ENCODE results near the gene TMPO. TPM values are rescaled to one million over a fixed set of nuclear protein-coding genes. Genes with fewer than 3 reads are reported as not detected.

Gene TMPO
- total RNA-seq, 3 donors from 2014 or later (not counting 1 experiment from before 2014, with no cell fraction given) = 72.8 to 89.4 (median 85.5) TPM

DNA sequence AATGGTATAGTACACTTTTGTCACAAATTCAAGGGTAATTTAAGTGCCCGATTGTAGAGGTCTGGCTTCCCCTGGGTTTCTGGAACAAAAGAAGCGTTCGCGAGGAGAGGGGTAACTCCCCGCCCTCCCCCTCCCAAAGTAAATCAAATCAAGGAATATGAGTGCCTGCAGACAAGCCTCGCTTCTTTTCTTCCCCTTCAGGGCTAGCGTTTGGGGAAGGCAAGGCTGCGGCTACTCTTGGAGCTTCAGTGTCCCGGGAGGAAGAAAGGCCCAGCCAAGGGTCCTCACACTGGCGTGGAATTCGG, 456 bp upstream of the TMPO start:
- H3K4me3 Mint-ChIP-seq = peak overlapping the region; percentile 94
- H3K4me1 Mint-ChIP-seq = peaks cover 27 to 30% of the 10 kb centered on the region in 2 donors
- Histone ChIP-seq H3K27ac (ENCODE audit: low read length) (peak overlapping the region; percentile 75), H3K36me3 (ENCODE audit: control insufficient read depth, insufficient read depth, low read length) (no peaks in the 10 kb centered on the region), H3K27me3 (ENCODE audit: control insufficient read depth, insufficient read depth, low read length) (no peaks in the 10 kb centered on the region), H3K9me3 (ENCODE audit: control insufficient read depth, insufficient read depth, low read length) (no peaks in the 10 kb centered on the region), H3K4me1 (ENCODE audit: control insufficient read depth, insufficient read depth, low read length) (peaks cover 25% of the 10 kb centered on the region), H3K4me3 (ENCODE audit: low read length) (peak overlapping the region; percentile 49)
- TF ChIP-seq, protein P1, sequence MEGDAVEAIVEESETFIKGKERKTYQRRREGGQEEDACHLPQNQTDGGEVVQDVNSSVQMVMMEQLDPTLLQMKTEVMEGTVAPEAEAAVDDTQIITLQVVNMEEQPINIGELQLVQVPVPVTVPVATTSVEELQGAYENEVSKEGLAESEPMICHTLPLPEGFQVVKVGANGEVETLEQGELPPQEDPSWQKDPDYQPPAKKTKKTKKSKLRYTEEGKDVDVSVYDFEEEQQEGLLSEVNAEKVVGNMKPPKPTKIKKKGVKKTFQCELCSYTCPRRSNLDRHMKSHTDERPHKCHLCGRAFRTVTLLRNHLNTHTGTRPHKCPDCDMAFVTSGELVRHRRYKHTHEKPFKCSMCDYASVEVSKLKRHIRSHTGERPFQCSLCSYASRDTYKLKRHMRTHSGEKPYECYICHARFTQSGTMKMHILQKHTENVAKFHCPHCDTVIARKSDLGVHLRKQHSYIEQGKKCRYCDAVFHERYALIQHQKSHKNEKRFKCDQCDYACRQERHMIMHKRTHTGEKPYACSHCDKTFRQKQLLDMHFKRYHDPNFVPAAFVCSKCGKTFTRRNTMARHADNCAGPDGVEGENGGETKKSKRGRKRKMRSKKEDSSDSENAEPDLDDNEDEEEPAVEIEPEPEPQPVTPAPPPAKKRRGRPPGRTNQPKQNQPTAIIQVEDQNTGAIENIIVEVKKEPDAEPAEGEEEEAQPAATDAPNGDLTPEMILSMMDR (IDR thresholded peaks at IDR 0.05) = no peak
- H3K27me3 Mint-ChIP-seq (ENCODE audit: low read depth in 2 of 2) = no peaks in the 10 kb centered on the region
- intact Hi-C loops (cut with micrococcal nuclease) = loop anchor here (2.0 to 5.0 kb wide), 2 partner anchors 78 to 132 kb away; partner anchors contain the start of genes APAF1 and SLC25A3
- peak overlapping the region; percentile 93 to 97 for H3K27ac Mint-ChIP-seq
- 0% methylated on average over 11 of the region's 11 CpGs for WGBS (ENCODE audit: insufficient coverage)
- ATAC-seq (no peak), DNase-seq (no peak)
- no peaks in the 10 kb centered on the region for H3K9me3 Mint-ChIP-seq
- H3K36me3 Mint-ChIP-seq = no peaks in the 10 kb centered on the region

DNA sequence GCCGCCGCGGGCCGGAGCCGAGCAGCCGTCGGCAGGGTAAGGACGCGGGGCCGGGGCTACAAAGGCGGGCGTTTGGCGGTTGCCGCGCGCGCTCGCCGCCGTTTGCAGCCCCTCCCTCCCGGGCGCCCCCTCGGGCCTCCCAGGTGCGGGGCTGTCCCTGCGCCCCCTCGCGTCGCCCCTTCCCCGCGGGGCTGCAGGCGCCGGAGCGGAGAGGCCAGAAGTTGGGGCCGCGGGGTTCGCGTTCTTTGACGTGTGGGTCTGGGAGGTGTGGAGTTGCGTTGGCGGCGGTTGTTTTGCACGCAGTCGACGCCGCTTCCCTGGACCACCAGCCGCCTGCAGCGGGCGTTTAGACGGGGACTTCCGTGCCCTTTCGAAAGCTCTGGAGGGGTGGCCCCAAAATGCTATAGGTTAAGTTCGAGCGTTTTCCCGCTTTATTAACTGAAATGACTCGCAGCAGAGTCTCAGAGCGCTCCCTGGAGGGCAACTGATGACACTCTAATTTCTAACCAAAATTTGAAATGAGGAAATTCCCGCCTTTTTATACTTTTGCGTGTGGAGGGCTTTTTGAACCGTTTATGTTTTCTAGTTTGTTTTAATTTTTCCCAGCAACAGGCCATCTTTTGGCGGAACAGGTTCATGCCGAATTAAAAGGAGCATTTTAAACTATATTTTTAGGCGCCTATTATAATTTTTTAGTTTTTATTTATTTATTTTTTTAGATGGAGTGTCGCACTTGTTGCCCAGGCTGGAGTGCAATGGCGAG, 902 bp downstream of the TMPO start:
- H3K4me3 ChIP-seq (ENCODE audit: low read length) = peak overlapping the region; percentile 49
- TF ChIP-seq, protein P1 (IDR thresholded peaks at IDR 0.05) = peak; percentile 76
- ATAC-seq = peak; percentile 68 to 82 (median 69)
- Mint-ChIP-seq H3K9me3 (no peaks in the 10 kb centered on the region), H3K4me3 (peak overlapping the region; percentile 99), H3K36me3 (no peaks in the 10 kb centered on the region), H3K4me1 (peaks cover 31 to 36% of the 10 kb centered on the region in 2 donors), H3K27ac (peak overlapping the region; percentile 94 to 97), H3K27me3 (ENCODE audit: low read depth in 2 of 2) (no peaks in the 10 kb centered on the region)
- intact Hi-C loops (cut with micrococcal nuclease) = loop anchor here (1.0 to 5.0 kb wide), 3 partner anchors 13 to 131 kb away; partner anchors contain the start of gene APAF1
- H3K4me1 ChIP-seq (ENCODE audit: control insufficient read depth, insufficient read depth, low read length) = peaks cover 33% of the 10 kb centered on the region
- H3K27me3 ChIP-seq (ENCODE audit: control insufficient read depth, insufficient read depth, low read length) = no peaks in the 10 kb centered on the region
- WGBS (ENCODE audit: insufficient coverage) = under 1% methylated on average over 62 of the region's 64 CpGs
- peak; percentile 67 to 94 for DNase-seq
- H3K9me3 ChIP-seq (ENCODE audit: control insufficient read depth, insufficient read depth, low read length) = no peaks in the 10 kb centered on the region
- H3K36me3 ChIP-seq (ENCODE audit: control insufficient read depth, insufficient read depth, low read length) = no peaks in the 10 kb centered on the region
- H3K27ac ChIP-seq (ENCODE audit: low read length) = peak overlapping the region; percentile 75

DNA sequence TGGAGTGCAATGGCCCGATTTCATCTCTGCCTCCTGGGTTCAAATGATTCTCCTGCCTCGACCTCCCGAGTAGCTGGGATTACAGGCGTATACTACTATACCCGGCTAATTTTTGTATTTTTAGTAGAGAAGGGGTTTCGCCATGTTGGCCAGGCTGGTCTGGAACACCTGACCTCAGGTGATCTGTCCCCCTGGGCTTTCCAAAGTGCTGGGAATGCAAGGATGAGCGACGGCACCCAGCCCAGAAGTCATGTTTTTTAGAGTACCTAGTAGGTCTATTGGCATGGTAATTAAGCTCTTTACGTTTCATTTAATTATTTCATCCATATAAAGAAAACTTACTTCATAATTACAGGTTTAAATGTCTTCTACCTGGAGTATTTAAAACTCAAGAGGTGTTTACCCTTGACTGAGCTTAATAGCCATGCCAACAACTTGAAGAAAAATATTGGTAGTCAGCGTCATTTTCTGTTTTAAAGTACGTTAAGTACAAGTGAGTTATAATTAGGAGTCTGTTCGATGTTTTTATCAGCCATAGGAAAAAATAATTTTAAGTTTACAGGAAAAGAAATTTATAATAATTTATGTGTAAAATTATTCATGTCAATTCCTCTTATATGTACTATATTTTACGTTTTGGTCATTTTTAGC, 4.0 kb downstream of the TMPO start:
- H3K4me1 Mint-ChIP-seq = peaks cover 34 to 41% of the 10 kb centered on the region in 2 donors
- H3K4me1 ChIP-seq (ENCODE audit: control insufficient read depth, insufficient read depth, low read length) = peaks cover 39% of the 10 kb centered on the region
- H3K4me3 Mint-ChIP-seq = peak overlapping the region; percentile 70
- intact Hi-C loops (cut with micrococcal nuclease) = loop anchor here (5.0 kb wide), 1 partner anchor 128 kb away; the partner anchor contains the start of gene APAF1
- H3K36me3 Mint-ChIP-seq = no peaks in the 10 kb centered on the region
- peaks cover 6% of the 10 kb centered on the region for H3K36me3 ChIP-seq (ENCODE audit: control insufficient read depth, insufficient read depth, low read length)
- peak overlapping the region; percentile 43 to 65 for H3K27ac Mint-ChIP-seq
- ATAC-seq = no peak
- no peaks in the 10 kb centered on the region for H3K27me3 ChIP-seq (ENCODE audit: control insufficient read depth, insufficient read depth, low read length)
- H3K9me3 ChIP-seq (ENCODE audit: control insufficient read depth, insufficient read depth, low read length) = no peaks in the 10 kb centered on the region
- TF ChIP-seq, protein P1 (IDR thresholded peaks at IDR 0.05) = no peak
- H3K27ac ChIP-seq (ENCODE audit: low read length) = no peak overlapping the region
- no peak for DNase-seq
- H3K4me3 ChIP-seq (ENCODE audit: low read length) = no peak overlapping the region
- no peaks in the 10 kb centered on the region for H3K9me3 Mint-ChIP-seq
- 77% methylated on average over 6 of the region's 13 CpGs for WGBS (ENCODE audit: insufficient coverage)
- no peaks in the 10 kb centered on the region for H3K27me3 Mint-ChIP-seq (ENCODE audit: low read depth in 2 of 2)
